ENCODE data around the gene ELF5.

The ELF5 gene

DNA sequence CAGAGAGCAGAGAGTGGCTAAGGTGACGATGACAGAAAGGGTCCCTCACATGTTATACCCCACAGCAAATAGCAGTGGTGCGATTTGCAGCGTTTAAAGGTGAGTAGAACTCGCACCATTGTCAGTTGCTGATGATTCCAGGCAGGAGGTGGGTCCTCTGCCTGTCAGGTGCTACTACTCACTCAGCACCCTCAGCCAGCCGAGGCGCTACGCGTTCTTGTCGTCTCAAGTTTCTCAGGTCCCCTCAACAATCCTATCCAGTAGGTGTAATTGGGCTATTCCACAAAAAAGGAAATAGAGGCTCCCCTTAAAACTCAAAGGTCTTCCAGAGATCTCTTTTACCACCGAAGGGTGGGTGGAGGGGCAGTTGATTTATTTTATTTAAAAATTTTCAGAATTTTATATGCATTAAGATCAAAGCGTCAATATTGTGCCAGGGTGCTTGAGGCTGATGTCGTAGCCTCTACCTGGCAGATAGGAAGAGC lies 18.3 kb downstream of the ELF5 start:
- Histone ChIP-seq H4K12ac (ENCODE audit: low read depth, low read length) (no peak overlapping the region), H3K9me3 (ENCODE audit: insufficient read depth, low read depth, low read length) (no peaks in the 10 kb centered on the region), H2BK5ac (ENCODE audit: low read depth, low read length, poor library complexity) (no peak overlapping the region), H3K23ac (ENCODE audit: low read length) (no peak overlapping the region), H3K27ac (ENCODE audit: low read depth, low read length) (no peak overlapping the region), H3K4me3 (ENCODE audit: low read depth, low read length) (no peak overlapping the region), H3K4ac (ENCODE audit: low read depth, low read length) (no peak overlapping the region), H4K8ac (ENCODE audit: low read depth, low read length) (no peak overlapping the region), H3K36me3 (ENCODE audit: control insufficient read depth in 1 of 2, insufficient read depth in 2 of 2, low read length in 2 of 2) (no peaks in the 10 kb centered on the region), H3K27me3 (ENCODE audit: insufficient read depth, low read length) (no peaks in the 10 kb centered on the region), H3K79me1 (ENCODE audit: low read length) (no peaks in the 10 kb centered on the region), H3K4me1 (ENCODE audit: control insufficient read depth in 1 of 2, insufficient read depth in 2 of 2, low read length in 2 of 2) (no peaks in the 10 kb centered on the region), H2AK5ac (ENCODE audit: low read length) (no peak overlapping the region), H2BK12ac (ENCODE audit: low read length) (no peak overlapping the region), H2AFZ (ENCODE audit: insufficient read depth, low read length, poor library complexity) (no peak overlapping the region), H3K14ac (ENCODE audit: low read length) (no peak overlapping the region), H3K79me2 (ENCODE audit: control insufficient read depth, insufficient read depth, low read length, poor library complexity) (no peaks in the 10 kb centered on the region), H3K9ac (ENCODE audit: low read length) (no peak overlapping the region), H2BK120ac (ENCODE audit: insufficient read depth, low read length, poor library complexity) (no peak overlapping the region), H3K18ac (ENCODE audit: low read length) (no peak overlapping the region), H3K4me2 (ENCODE audit: low read length) (no peak overlapping the region), H4K91ac (ENCODE audit: low read depth, low read length) (no peak overlapping the region)
- DNase-seq, result no peak
- WGBS (ENCODE audit: extremely low coverage, insufficient coverage, insufficient read length), result no CpG with 5 or more reads among the region's 12 CpGs

DNA sequence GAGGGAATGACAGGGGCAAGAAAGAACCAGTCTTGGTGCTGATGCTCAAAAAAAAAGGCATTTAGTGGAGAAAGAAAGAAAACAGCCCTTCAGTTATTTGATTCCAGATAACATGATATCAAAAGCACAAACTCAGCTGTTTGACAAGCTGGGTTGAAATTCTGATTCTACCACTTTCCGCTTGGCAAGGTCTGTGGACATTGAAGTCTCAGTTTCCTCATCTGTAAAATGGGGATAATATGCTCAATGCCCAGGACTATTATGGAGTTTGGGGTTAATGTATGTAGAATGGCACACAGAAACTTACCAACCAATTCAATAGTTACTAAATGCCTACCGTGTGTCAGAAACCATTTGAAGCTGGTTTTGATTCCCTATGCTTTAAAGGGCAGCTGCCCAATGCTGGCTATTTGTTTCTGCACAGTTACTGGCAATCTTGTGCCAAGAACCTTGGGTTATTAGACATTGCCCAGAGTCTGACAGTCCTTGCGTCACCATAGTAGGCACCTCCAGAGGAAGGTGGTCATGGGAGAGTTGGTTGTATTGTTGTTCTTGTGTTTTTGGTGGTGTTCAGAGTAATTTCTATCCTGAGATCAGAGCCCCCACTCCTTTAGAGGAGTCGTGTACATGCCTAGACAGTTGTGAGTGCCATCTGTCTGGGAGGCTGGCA lies 19.5 kb downstream of the ELF5 start:
- Histone ChIP-seq H2BK120ac (ENCODE audit: insufficient read depth, low read length, poor library complexity) (no peak overlapping the region), H3K27ac (ENCODE audit: low read depth, low read length) (no peak overlapping the region), H3K23ac (ENCODE audit: low read length) (no peak overlapping the region), H4K12ac (ENCODE audit: low read depth, low read length) (no peak overlapping the region), H2BK12ac (ENCODE audit: low read length) (no peak overlapping the region), H3K4ac (ENCODE audit: low read depth, low read length) (no peak overlapping the region), H3K4me3 (ENCODE audit: low read depth, low read length) (no peak overlapping the region), H3K4me1 (ENCODE audit: control insufficient read depth in 1 of 2, insufficient read depth in 2 of 2, low read length in 2 of 2) (no peaks in the 10 kb centered on the region), H3K4me2 (ENCODE audit: low read length) (no peak overlapping the region), H3K79me2 (ENCODE audit: control insufficient read depth, insufficient read depth, low read length, poor library complexity) (no peaks in the 10 kb centered on the region), H3K79me1 (ENCODE audit: low read length) (no peaks in the 10 kb centered on the region), H3K9me3 (ENCODE audit: insufficient read depth, low read depth, low read length) (no peaks in the 10 kb centered on the region), H4K8ac (ENCODE audit: low read depth, low read length) (no peak overlapping the region), H2AK5ac (ENCODE audit: low read length) (no peak overlapping the region), H4K91ac (ENCODE audit: low read depth, low read length) (no peak overlapping the region), H3K9ac (ENCODE audit: low read length) (no peak overlapping the region), H3K36me3 (ENCODE audit: control insufficient read depth in 1 of 2, insufficient read depth in 2 of 2, low read length in 2 of 2) (no peaks in the 10 kb centered on the region), H2AFZ (ENCODE audit: insufficient read depth, low read length, poor library complexity) (no peak overlapping the region), H3K14ac (ENCODE audit: low read length) (no peak overlapping the region), H3K27me3 (ENCODE audit: insufficient read depth, low read length) (no peaks in the 10 kb centered on the region), H2BK5ac (ENCODE audit: low read depth, low read length, poor library complexity) (no peak overlapping the region), H3K18ac (ENCODE audit: low read length) (no peak overlapping the region)
- DNase-seq, result no peak
- WGBS (ENCODE audit: extremely low coverage, insufficient coverage, insufficient read length), result no CpG with 5 or more reads among the region's 4 CpGs

DNA sequence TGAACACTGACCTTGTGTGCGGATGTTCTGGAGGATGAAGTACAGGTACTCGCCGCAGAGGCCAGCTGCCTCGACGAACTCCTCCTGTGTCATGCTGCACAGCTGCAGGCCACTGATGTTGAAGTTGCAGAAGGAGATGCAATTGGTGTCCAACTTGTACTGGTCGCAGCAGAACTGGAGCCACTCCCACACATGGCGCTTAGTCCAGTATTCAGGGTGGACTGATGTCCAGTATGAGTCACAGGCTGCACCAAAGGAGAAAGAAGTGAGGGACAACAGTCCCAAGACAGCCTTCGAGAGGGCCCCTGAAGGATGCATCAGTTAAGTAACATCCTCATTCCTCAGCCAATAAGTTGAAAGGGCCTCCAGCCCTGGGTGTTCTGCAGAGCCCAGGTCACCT lies 20.1 kb downstream of the ELF5 start:
- Histone ChIP-seq H3K27me3 (ENCODE audit: insufficient read depth, low read length) (no peaks in the 10 kb centered on the region), H3K4ac (ENCODE audit: low read depth, low read length) (no peak overlapping the region), H2AFZ (ENCODE audit: insufficient read depth, low read length, poor library complexity) (no peak overlapping the region), H2BK120ac (ENCODE audit: insufficient read depth, low read length, poor library complexity) (no peak overlapping the region), H3K23ac (ENCODE audit: low read length) (no peak overlapping the region), H4K12ac (ENCODE audit: low read depth, low read length) (no peak overlapping the region), H3K36me3 (ENCODE audit: control insufficient read depth in 1 of 2, insufficient read depth in 2 of 2, low read length in 2 of 2) (no peaks in the 10 kb centered on the region), H3K79me2 (ENCODE audit: control insufficient read depth, insufficient read depth, low read length, poor library complexity) (no peaks in the 10 kb centered on the region), H4K91ac (ENCODE audit: low read depth, low read length) (no peak overlapping the region), H3K79me1 (ENCODE audit: low read length) (no peaks in the 10 kb centered on the region), H3K14ac (ENCODE audit: low read length) (no peak overlapping the region), H3K4me3 (ENCODE audit: low read depth, low read length) (no peak overlapping the region), H3K9me3 (ENCODE audit: insufficient read depth, low read depth, low read length) (no peaks in the 10 kb centered on the region), H3K9ac (ENCODE audit: low read length) (no peak overlapping the region), H3K27ac (ENCODE audit: low read depth, low read length) (no peak overlapping the region), H3K4me1 (ENCODE audit: control insufficient read depth in 1 of 2, insufficient read depth in 2 of 2, low read length in 2 of 2) (no peaks in the 10 kb centered on the region), H4K8ac (ENCODE audit: low read depth, low read length) (no peak overlapping the region), H2AK5ac (ENCODE audit: low read length) (no peak overlapping the region), H2BK12ac (ENCODE audit: low read length) (no peak overlapping the region), H3K4me2 (ENCODE audit: low read length) (no peak overlapping the region), H3K18ac (ENCODE audit: low read length) (no peak overlapping the region), H2BK5ac (ENCODE audit: low read depth, low read length, poor library complexity) (no peak overlapping the region)
- DNase-seq, result no peak
- WGBS (ENCODE audit: extremely low coverage, insufficient coverage, insufficient read length), result no CpG with 5 or more reads among the region's 8 CpGs

DNA sequence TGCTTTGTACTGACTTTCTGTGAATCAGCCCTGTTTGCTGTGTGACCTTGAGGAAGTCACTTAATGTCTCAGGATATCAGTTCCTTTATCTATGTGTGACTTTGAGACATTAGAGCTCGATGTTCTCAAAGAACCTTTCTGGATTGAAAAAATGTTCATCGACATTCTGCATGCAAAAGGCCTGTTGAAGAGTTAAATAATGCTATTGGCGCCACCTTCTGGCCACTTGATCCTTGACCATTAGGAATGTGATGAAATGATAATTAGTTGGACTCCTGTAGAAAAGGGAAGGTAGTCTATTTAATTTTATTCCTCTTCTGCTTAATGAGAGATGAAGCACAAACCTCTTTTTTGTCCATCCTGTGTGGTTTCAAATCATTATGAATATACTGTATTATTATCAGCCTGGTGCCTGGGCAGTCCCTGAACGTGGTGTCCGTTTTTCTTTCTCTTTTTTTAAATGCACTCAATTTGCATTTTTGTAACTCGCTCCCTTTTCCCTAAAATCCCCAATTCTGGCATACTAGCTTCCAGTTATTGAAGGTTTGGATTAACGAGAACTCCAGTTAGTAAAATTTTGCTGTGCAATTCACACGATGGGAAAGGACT lies 20.7 kb downstream of the ELF5 start:
- no peak overlapping the region for H3K4me3 ChIP-seq (ENCODE audit: low read depth, low read length)
- no peak overlapping the region for H2BK120ac ChIP-seq (ENCODE audit: insufficient read depth, low read length, poor library complexity)
- no peak overlapping the region for H3K18ac ChIP-seq (ENCODE audit: low read length)
- no peak overlapping the region for H2BK5ac ChIP-seq (ENCODE audit: low read depth, low read length, poor library complexity)
- no peaks in the 10 kb centered on the region for H3K79me1 ChIP-seq (ENCODE audit: low read length)
- no peak overlapping the region for H3K4ac ChIP-seq (ENCODE audit: low read depth, low read length)
- no peak overlapping the region for H3K14ac ChIP-seq (ENCODE audit: low read length)
- no CpG with 5 or more reads among the region's 8 CpGs for WGBS (ENCODE audit: extremely low coverage, insufficient coverage, insufficient read length)
- H3K27ac ChIP-seq (ENCODE audit: low read depth, low read length), result no peak overlapping the region
- no peaks in the 10 kb centered on the region for H3K79me2 ChIP-seq (ENCODE audit: control insufficient read depth, insufficient read depth, low read length, poor library complexity)
- H3K9ac ChIP-seq (ENCODE audit: low read length), result no peak overlapping the region
- no peaks in the 10 kb centered on the region for H3K9me3 ChIP-seq (ENCODE audit: insufficient read depth, low read depth, low read length)
- no peaks in the 10 kb centered on the region for H3K4me1 ChIP-seq (ENCODE audit: control insufficient read depth in 1 of 2, insufficient read depth in 2 of 2, low read length in 2 of 2)
- no peaks in the 10 kb centered on the region for H3K36me3 ChIP-seq (ENCODE audit: control insufficient read depth in 1 of 2, insufficient read depth in 2 of 2, low read length in 2 of 2)
- no peak overlapping the region for H3K23ac ChIP-seq (ENCODE audit: low read length)
- peak; percentile 48 to 83 for DNase-seq
- no peak overlapping the region for H3K4me2 ChIP-seq (ENCODE audit: low read length)
- no peak overlapping the region for H2AFZ ChIP-seq (ENCODE audit: insufficient read depth, low read length, poor library complexity)
- no peaks in the 10 kb centered on the region for H3K27me3 ChIP-seq (ENCODE audit: insufficient read depth, low read length)
- H4K12ac ChIP-seq (ENCODE audit: low read depth, low read length), result no peak overlapping the region
- no peak overlapping the region for H4K8ac ChIP-seq (ENCODE audit: low read depth, low read length)
- no peak overlapping the region for H4K91ac ChIP-seq (ENCODE audit: low read depth, low read length)
- H2BK12ac ChIP-seq (ENCODE audit: low read length), result no peak overlapping the region
- H2AK5ac ChIP-seq (ENCODE audit: low read length), result no peak overlapping the region
